Spleen (tissue), 7 donors: Measurements from ENCODE around the gene GIGYF2.

Experiments
- CTCF ChIP-seq, 11 experiments: fragments of 200-600 bp in 7 of 11; fragments of 450-650 bp in 4 of 11; sonication (generic) in 4 of 11; IDR thresholded peaks in 8 of 11; conservative IDR thresholded peaks in 3 of 11; 1 replicate in 7 of 11; 2 replicates in 4 of 11; pipeline versions ENCODE4 v1.4.0 to v1.8.0; 2016 to 2021; ENCODE audit warnings: antibody characterized with exemption in 11 of 11, inconsistent platforms in 4 of 11, mild to moderate bottlenecking in 1 of 11
- POLR2A ChIP-seq, 3 donors: fragments of 450-650 bp; IDR thresholded peaks; one replicate each; pipeline ENCODE4 v1.5.1; 2017; ENCODE audit warnings: antibody characterized with exemption in 3 of 3, mild to moderate bottlenecking in 1 of 3
- POLR2AphosphoS5 ChIP-seq, 3 donors: sonication (generic); formaldehyde crosslinking; IDR thresholded peaks; one replicate each; pipeline ENCODE4 v1.5.1; 2017; ENCODE audit warnings: antibody characterized with exemption in 3 of 3
- donor health status: DM: no; HTN: no; CAD: no; lungs with moderate emphysema.
- donor health status: DM: no; HTN: no; CAD: no.
- donor health status: DM: no; HTN: no; CAD: no.

GRCh38 chr2:232658217-232658785 lies 38.8 kb upstream of the GIGYF2 start:
- TF ChIP-seq POLR2A (IDR thresholded peaks at IDR 0.05) (no peak), CTCF (IDR thresholded peaks at IDR 0.05 in 8 of 11, conservative IDR thresholded peaks at IDR 0.05 in 3 of 11) (no peak), POLR2AphosphoS5 (IDR thresholded peaks at IDR 0.05) (no peak)
